Osteoblast (primary cell): ENCODE data around the gene C9orf153. TPM values are rescaled to one million over a fixed set of nuclear protein-coding genes. Genes with fewer than 3 reads are reported as not detected.

Experiments used
- DNase-seq: peaks from one replicate; pipeline ENCODE4 v3.0.0; 2011; ENCODE audit warnings: low spot score, mixed read lengths; ENCODE audit not compliant: insufficient read length; ENCODE audit errors: missing footprints
- H2AFZ ChIP-seq: 2 replicates; pipeline ENCODE4 v1.6.0; 2011; ENCODE audit warnings: mild to moderate bottlenecking, low read length
- H3K27ac ChIP-seq: 2 replicates; pipeline ENCODE4 v1.5.1; 2011; ENCODE audit warnings: mild to moderate bottlenecking, low read depth, low read length, moderate library complexity
- H3K27me3 ChIP-seq: 2 replicates; pipeline ENCODE4 v1.6.0; 2012; ENCODE audit warnings: mild to moderate bottlenecking, control low read depth, inconsistent platforms, low read length, moderate library complexity; ENCODE audit not compliant: insufficient read depth
- H3K36me3 ChIP-seq: 2 replicates; pipeline ENCODE4 v1.5.1; 2011; ENCODE audit warnings: mild to moderate bottlenecking, low read length, control low read depth, moderate library complexity; ENCODE audit not compliant: insufficient read depth
- H3K4me1 ChIP-seq: 2 replicates; pipeline ENCODE4 v1.5.1; 2011; ENCODE audit warnings: mild to moderate bottlenecking, low read length, control low read depth, moderate library complexity; ENCODE audit not compliant: insufficient read depth
- H3K4me2 ChIP-seq: 2 replicates; pipeline ENCODE4 v1.6.0; 2011; ENCODE audit warnings: mild to moderate bottlenecking, low read length; ENCODE audit not compliant: insufficient read depth
- H3K4me3 ChIP-seq: fragments of 200-600 bp; sonication (generic); 3 replicates; pipeline ENCODE4 v1.5.1; 2012; ENCODE audit warnings: mild to moderate bottlenecking, low read length, inconsistent platforms; ENCODE audit not compliant: insufficient read depth
- H3K79me2 ChIP-seq: 2 replicates; pipeline ENCODE4 v1.6.0; 2012; ENCODE audit warnings: mild to moderate bottlenecking, low read length, control low read depth, inconsistent platforms; ENCODE audit not compliant: insufficient read depth
- H3K9me3 ChIP-seq: 2 replicates; pipeline ENCODE4 v1.5.1; 2011; ENCODE audit warnings: low read depth, low read length, control low read depth
- H4K20me1 ChIP-seq: 2 replicates; pipeline ENCODE4 v1.6.0; 2012; ENCODE audit warnings: mild to moderate bottlenecking, low read length, control low read depth; ENCODE audit not compliant: insufficient read depth
- CTCF ChIP-seq: IDR thresholded peaks from 2 replicates; pipeline ENCODE4 v1.5.1; 2011; ENCODE audit warnings: mild to moderate bottlenecking, low read depth, low read length, moderate library complexity; ENCODE audit errors: extremely low read depth
- total RNA-seq: library from RNA; depleted of rRNA; stranded (reverse); fragments of >200 nt; gene quantifications from 2 replicates; pipeline ENCODE4 v1.2.3, GENCODE V29; 2012

C9orf153 gene
- total RNA-seq, 1 donor: under 0.01 TPM

GRCh38 chr9:86282979-86283535 is 23.6 kb upstream of the C9orf153 start:
- Histone ChIP-seq H3K36me3 (peaks cover 6% of the 10 kb centered on the region), H3K27me3 (no peaks in the 10 kb centered on the region), H3K9me3 (no peaks in the 10 kb centered on the region), H2AFZ (peak overlapping the region; percentile 75), H3K4me1 (peaks cover 16% of the 10 kb centered on the region), H3K4me3 (peak overlapping the region; percentile 79), H4K20me1 (no peaks in the 10 kb centered on the region), H3K4me2 (peak overlapping the region; percentile 83), H3K27ac (peak overlapping the region; percentile 83), H3K79me2 (peaks cover 36% of the 10 kb centered on the region)
- TF ChIP-seq CTCF: no peak
- DNase-seq: peak; percentile 94

- peak; percentile 95 for DNase-seq
Measured at GRCh38 chr9:86282077-86282978, 22.9 kb upstream of the C9orf153 start, which contains the start of gene ISCA1. TSS of gene ISCA1 (minus strand) at chr9:86282538. CDS start at chr9:86282458, 80 bp downstream.

GRCh38 chr9:86281593-86282076 is 22.2 kb upstream of the C9orf153 start:
- peaks cover 41% of the 10 kb centered on the region for H3K79me2 ChIP-seq
- no peak for TF ChIP-seq CTCF
- no peaks in the 10 kb centered on the region for H3K27me3 ChIP-seq
- H3K4me3 ChIP-seq: peak overlapping the region; percentile 79
- peak overlapping the region; percentile 83 for H3K4me2 ChIP-seq
- H3K9me3 ChIP-seq: no peaks in the 10 kb centered on the region
- H3K27ac ChIP-seq: peak overlapping the region; percentile 83
- peaks cover 16% of the 10 kb centered on the region for H3K4me1 ChIP-seq
- H4K20me1 ChIP-seq: no peaks in the 10 kb centered on the region
- H3K36me3 ChIP-seq: no peaks in the 10 kb centered on the region
- no peak for DNase-seq
- peak overlapping the region; percentile 86 for H2AFZ ChIP-seq

More at GRCh38 chr9:86282077-86282978, 22.9 kb upstream of the C9orf153 start, which contains the start of gene ISCA1:
- no peak for TF ChIP-seq CTCF
- Histone ChIP-seq H2AFZ (peak within 1 kb of the TSS; percentile 86), H3K27me3 (no peaks in the 10 kb centered on the region), H3K4me3 (peak within 1 kb of the TSS; percentile 79), H3K36me3 (no peaks in the 10 kb centered on the region), H3K27ac (peak within 1 kb of the TSS; percentile 83), H3K79me2 (peaks cover 38% of the 10 kb centered on the region), H3K9me3 (no peaks in the 10 kb centered on the region), H3K4me1 (peaks cover 16% of the 10 kb centered on the region), H4K20me1 (no peaks in the 10 kb centered on the region), H3K4me2 (peak within 1 kb of the TSS; percentile 83)

- peaks cover 16% of the 10 kb centered on the region for H3K4me1 ChIP-seq
- H4K20me1 ChIP-seq: peaks cover 3% of the 10 kb centered on the region
- H3K27ac ChIP-seq: no peak overlapping the region
- peak overlapping the region; percentile 83 for H3K4me2 ChIP-seq
- DNase-seq: no peak
- no peaks in the 10 kb centered on the region for H3K9me3 ChIP-seq
- no peak overlapping the region for H2AFZ ChIP-seq
- peaks cover 49% of the 10 kb centered on the region for H3K79me2 ChIP-seq
- no peaks in the 10 kb centered on the region for H3K36me3 ChIP-seq
- no peak overlapping the region for H3K4me3 ChIP-seq
- TF ChIP-seq CTCF: no peak
- no peaks in the 10 kb centered on the region for H3K27me3 ChIP-seq
Measured at GRCh38 chr9:86280580-86280979, 21.1 kb upstream of the C9orf153 start.
